Stimulated activated CD4-positive, alpha-beta T cell treated with anti-CD3 and anti-CD28 coated beads, Interleukin-15, amount 100 ng/mL, for 48 hours (primary cell): Measurements from ENCODE around the gene WDR87.
"Not testable (repeated sequence)": the region's sequence is repeated elsewhere in the genome, so short reads cannot be mapped to it uniquely, and the experiment has no call there.

Experiments
- DNase-seq, 2 donors: peaks; one replicate each; pipeline ENCODE4 v3.0.0-alpha.2; 2020; ENCODE audit warnings: low read depth in 2 of 2

The WDR87 gene

GRCh38 chr19:37877147-37877546 lies 29.2 kb downstream of the WDR87 start:
- no peak for DNase-seq

GRCh38 chr19:37876032-37876431 lies 30.4 kb downstream of the WDR87 start:
- DNase-seq = no peak

- DNase-seq = no peak
Observed at GRCh38 chr19:37874784-37875183, 31.6 kb downstream of the WDR87 start.

GRCh38 chr19:37872383-37872782 lies 34.0 kb downstream of the WDR87 start:
- DNase-seq = no peak

- no peak for DNase-seq
Observed at GRCh38 chr19:37869766-37870340, 36.5 kb downstream of the WDR87 start.

- DNase-seq = no peak
Observed at GRCh38 chr19:37867831-37868230, 38.6 kb downstream of the WDR87 start.

- DNase-seq = not testable (repeated sequence)
Observed at GRCh38 chr19:37865930-37866329, 40.5 kb downstream of the WDR87 start.

- DNase-seq = no peak
Observed at GRCh38 chr19:37864501-37864900, 41.9 kb downstream of the WDR87 start.

GRCh38 chr19:37855098-37855497 lies 51.3 kb downstream of the WDR87 start:
- peak; percentile 14 to 33 for DNase-seq

GRCh38 chr19:37845932-37846331 lies 60.5 kb downstream of the WDR87 start:
- DNase-seq = no peak
